Measurements from ENCODE around the gene SERPINA12.

The SERPINA12 gene

GRCh38 chr14:94535506-94535905 is 26.2 kb upstream of the SERPINA12 start:
- Histone ChIP-seq H3K79me2 (ENCODE audit: control insufficient read depth, low read length) (no peaks in the 10 kb centered on the region), H3K9me2 (replicated peaks; ENCODE audit: control insufficient read depth, low read length) (no peaks in the 10 kb centered on the region), H3K4me1 (ENCODE audit: control insufficient read depth, low read length) (peaks cover 59% of the 10 kb centered on the region), H3K4me3 (ENCODE audit: low read length) (no peak overlapping the region), H3K36me3 (ENCODE audit: control insufficient read depth, low read length) (0 out of 2 replicates have a peak, but pooled peaks cover 2% of the 10 kb centered on the region), H3K9me3 (ENCODE audit: control insufficient read depth, insufficient read depth, low read length) (peaks cover 6% of the 10 kb centered on the region), H4K20me1 (ENCODE audit: control insufficient read depth, insufficient read depth, low read depth, low read length) (no peaks in the 10 kb centered on the region), H3K4me2 (ENCODE audit: low read length) (no peak overlapping the region), H3F3A (ENCODE audit: control insufficient read depth, insufficient read depth) (peaks cover 8% of the 10 kb centered on the region), H3K27ac (ENCODE audit: low read depth, low read length) (no peak overlapping the region), H3K27me3 (ENCODE audit: control insufficient read depth, low read length) (peaks cover 6% of the 10 kb centered on the region)
- TF ChIP-seq EZH2phosphoT487 (IDR thresholded peaks at IDR 0.05; ENCODE audit: borderline replicate concordance, low read length), result no peak
- TF ChIP-seq CTCF (IDR thresholded peaks at IDR 0.05; ENCODE audit: low read depth, low read length, poor library complexity, severe bottlenecking), result peak; percentile 48

- Histone ChIP-seq H3K4me2 (ENCODE audit: low read length) (peak overlapping the region; percentile 63), H3K79me2 (ENCODE audit: control insufficient read depth, low read length) (no peaks in the 10 kb centered on the region), H3K4me1 (ENCODE audit: control insufficient read depth, low read length) (peaks cover 62% of the 10 kb centered on the region), H4K20me1 (ENCODE audit: control insufficient read depth, insufficient read depth, low read depth, low read length) (no peaks in the 10 kb centered on the region), H3K9me3 (ENCODE audit: control insufficient read depth, insufficient read depth, low read length) (peaks cover 6% of the 10 kb centered on the region), H3K27ac (ENCODE audit: low read depth, low read length) (peak overlapping the region; percentile 73), H3K27me3 (ENCODE audit: control insufficient read depth, low read length) (no peaks in the 10 kb centered on the region), H3K36me3 (ENCODE audit: control insufficient read depth, low read length) (0 out of 2 replicates have a peak, but pooled peaks cover 2% of the 10 kb centered on the region), H3F3A (ENCODE audit: control insufficient read depth, insufficient read depth) (peaks cover 8% of the 10 kb centered on the region), H3K4me3 (ENCODE audit: low read length) (peak overlapping the region; percentile 36), H3K9me2 (replicated peaks; ENCODE audit: control insufficient read depth, low read length) (no peaks in the 10 kb centered on the region)
- TF ChIP-seq CTCF (IDR thresholded peaks at IDR 0.05; ENCODE audit: low read depth, low read length, poor library complexity, severe bottlenecking), result no peak
Observed at GRCh38 chr14:94532447-94532846, 23.2 kb upstream of the SERPINA12 start.

- TF ChIP-seq CTCF (IDR thresholded peaks at IDR 0.05; ENCODE audit: low read depth, low read length, poor library complexity, severe bottlenecking) (no peak), EZH2phosphoT487 (IDR thresholded peaks at IDR 0.05; ENCODE audit: borderline replicate concordance, low read length) (no peak)
- no peak overlapping the region for H3K27ac ChIP-seq (ENCODE audit: low read depth, low read length)
- no peaks in the 10 kb centered on the region for H3K9me2 ChIP-seq (replicated peaks; ENCODE audit: control insufficient read depth, low read length)
- 0 out of 2 replicates have a peak, but pooled peaks cover 2% of the 10 kb centered on the region for H3K36me3 ChIP-seq (ENCODE audit: control insufficient read depth, low read length)
- no peak overlapping the region for H3K4me2 ChIP-seq (ENCODE audit: low read length)
- H3K79me2 ChIP-seq (ENCODE audit: control insufficient read depth, low read length), result no peaks in the 10 kb centered on the region
- peaks cover 8% of the 10 kb centered on the region for H3F3A ChIP-seq (ENCODE audit: control insufficient read depth, insufficient read depth)
- no peaks in the 10 kb centered on the region for H3K27me3 ChIP-seq (ENCODE audit: control insufficient read depth, low read length)
- H3K4me3 ChIP-seq (ENCODE audit: low read length), result no peak overlapping the region
- peaks cover 55% of the 10 kb centered on the region for H3K4me1 ChIP-seq (ENCODE audit: control insufficient read depth, low read length)
- H3K9me3 ChIP-seq (ENCODE audit: control insufficient read depth, insufficient read depth, low read length), result peaks cover 6% of the 10 kb centered on the region
- H4K20me1 ChIP-seq (ENCODE audit: control insufficient read depth, insufficient read depth, low read depth, low read length), result no peaks in the 10 kb centered on the region
Observed at GRCh38 chr14:94531187-94531586, 21.9 kb upstream of the SERPINA12 start.
